ENCODE measurements around the gene MRPS27.

MRPS27 gene

GRCh38 chr5:72202331-72202825 lies 117.7 kb downstream of the MRPS27 start:
- no peaks in the 10 kb centered on the region for H3K9me3 ChIP-seq (ENCODE audit: control insufficient read depth, insufficient read depth, low read depth, low read length)
- H3K4me3 ChIP-seq (ENCODE audit: low read depth, low read length): no peak overlapping the region
- H3K9ac ChIP-seq (ENCODE audit: low read length): no peak overlapping the region
- H3K27ac ChIP-seq (ENCODE audit: low read depth, low read length): no peak overlapping the region
- H3K4me1 ChIP-seq (ENCODE audit: control insufficient read depth, insufficient read depth, low read length): no peaks in the 10 kb centered on the region
- peaks cover 92% of the 10 kb centered on the region for H3K36me3 ChIP-seq (ENCODE audit: control insufficient read depth, insufficient read depth, low read length)
- H3K27me3 ChIP-seq (ENCODE audit: control insufficient read depth, insufficient read depth, low read length): no peaks in the 10 kb centered on the region

DNA sequence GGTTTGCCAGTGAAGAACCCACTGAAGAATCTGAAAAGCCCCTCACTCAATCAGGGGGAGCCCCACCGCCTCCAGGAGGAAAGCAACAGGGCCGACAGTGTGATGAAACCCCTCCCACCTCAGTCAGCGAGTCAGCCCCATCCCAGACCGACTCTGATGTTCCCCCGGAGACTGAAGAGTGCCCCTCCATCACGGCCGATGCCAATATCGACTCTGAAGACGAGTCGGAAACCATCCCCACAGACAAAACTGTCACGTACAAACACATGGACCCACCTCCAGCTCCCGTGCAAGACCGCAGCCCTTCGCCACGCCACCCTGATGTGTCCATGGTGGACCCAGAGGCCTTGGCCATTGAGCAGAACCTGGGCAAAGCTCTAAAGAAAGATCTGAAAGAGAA lies 120.4 kb downstream of the MRPS27 start:
- peaks cover 92% of the 10 kb centered on the region for H3K36me3 ChIP-seq (ENCODE audit: control insufficient read depth, insufficient read depth, low read length)
- H3K27ac ChIP-seq (ENCODE audit: low read depth, low read length): no peak overlapping the region
- no peaks in the 10 kb centered on the region for H3K27me3 ChIP-seq (ENCODE audit: control insufficient read depth, insufficient read depth, low read length)
- no peaks in the 10 kb centered on the region for H3K9me3 ChIP-seq (ENCODE audit: control insufficient read depth, insufficient read depth, low read depth, low read length)
- no peaks in the 10 kb centered on the region for H3K4me1 ChIP-seq (ENCODE audit: control insufficient read depth, insufficient read depth, low read length)
- H3K9ac ChIP-seq (ENCODE audit: low read length): no peak overlapping the region
- H3K4me3 ChIP-seq (ENCODE audit: low read depth, low read length): no peak overlapping the region

DNA sequence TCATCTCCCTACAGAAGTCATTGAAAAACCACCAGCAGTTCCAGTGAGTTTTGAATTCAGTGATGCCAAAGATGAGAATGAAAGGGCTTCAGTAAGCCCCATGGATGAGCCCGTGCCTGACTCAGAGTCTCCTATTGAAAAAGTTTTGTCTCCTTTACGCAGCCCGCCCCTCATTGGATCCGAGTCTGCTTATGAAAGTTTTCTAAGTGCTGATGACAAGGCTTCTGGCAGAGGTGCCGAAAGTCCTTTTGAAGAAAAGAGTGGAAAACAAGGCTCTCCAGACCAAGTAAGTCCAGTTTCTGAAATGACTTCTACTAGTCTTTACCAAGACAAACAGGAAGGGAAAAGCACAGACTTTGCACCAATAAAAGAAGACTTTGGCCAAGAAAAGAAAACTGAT lies 122.6 kb downstream of the MRPS27 start:
- H3K4me3 ChIP-seq (ENCODE audit: low read depth, low read length): no peak overlapping the region
- H3K27ac ChIP-seq (ENCODE audit: low read depth, low read length): no peak overlapping the region
- no peak overlapping the region for H3K9ac ChIP-seq (ENCODE audit: low read length)
- no peaks in the 10 kb centered on the region for H3K27me3 ChIP-seq (ENCODE audit: control insufficient read depth, insufficient read depth, low read length)
- H3K9me3 ChIP-seq (ENCODE audit: control insufficient read depth, insufficient read depth, low read depth, low read length): no peaks in the 10 kb centered on the region
- peaks cover 91% of the 10 kb centered on the region for H3K36me3 ChIP-seq (ENCODE audit: control insufficient read depth, insufficient read depth, low read length)
- no peaks in the 10 kb centered on the region for H3K4me1 ChIP-seq (ENCODE audit: control insufficient read depth, insufficient read depth, low read length)

DNA sequence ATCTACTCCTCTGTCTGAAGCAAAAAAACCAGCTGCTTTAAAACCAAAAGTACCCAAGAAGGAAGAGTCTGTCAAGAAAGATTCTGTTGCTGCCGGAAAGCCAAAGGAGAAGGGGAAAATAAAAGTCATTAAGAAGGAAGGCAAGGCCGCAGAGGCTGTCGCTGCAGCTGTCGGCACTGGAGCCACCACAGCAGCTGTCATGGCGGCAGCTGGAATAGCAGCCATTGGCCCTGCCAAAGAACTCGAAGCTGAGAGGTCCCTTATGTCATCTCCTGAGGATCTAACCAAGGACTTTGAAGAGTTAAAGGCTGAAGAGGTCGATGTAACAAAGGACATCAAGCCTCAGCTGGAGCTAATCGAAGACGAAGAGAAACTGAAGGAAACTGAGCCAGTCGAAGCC lies 124.5 kb downstream of the MRPS27 start:
- no peak overlapping the region for H3K9ac ChIP-seq (ENCODE audit: low read length)
- no peak overlapping the region for H3K4me3 ChIP-seq (ENCODE audit: low read depth, low read length)
- no peaks in the 10 kb centered on the region for H3K9me3 ChIP-seq (ENCODE audit: control insufficient read depth, insufficient read depth, low read depth, low read length)
- H3K27ac ChIP-seq (ENCODE audit: low read depth, low read length): no peak overlapping the region
- peaks cover 97% of the 10 kb centered on the region for H3K36me3 ChIP-seq (ENCODE audit: control insufficient read depth, insufficient read depth, low read length)
- H3K27me3 ChIP-seq (ENCODE audit: control insufficient read depth, insufficient read depth, low read length): no peaks in the 10 kb centered on the region
- H3K4me1 ChIP-seq (ENCODE audit: control insufficient read depth, insufficient read depth, low read length): no peaks in the 10 kb centered on the region

DNA sequence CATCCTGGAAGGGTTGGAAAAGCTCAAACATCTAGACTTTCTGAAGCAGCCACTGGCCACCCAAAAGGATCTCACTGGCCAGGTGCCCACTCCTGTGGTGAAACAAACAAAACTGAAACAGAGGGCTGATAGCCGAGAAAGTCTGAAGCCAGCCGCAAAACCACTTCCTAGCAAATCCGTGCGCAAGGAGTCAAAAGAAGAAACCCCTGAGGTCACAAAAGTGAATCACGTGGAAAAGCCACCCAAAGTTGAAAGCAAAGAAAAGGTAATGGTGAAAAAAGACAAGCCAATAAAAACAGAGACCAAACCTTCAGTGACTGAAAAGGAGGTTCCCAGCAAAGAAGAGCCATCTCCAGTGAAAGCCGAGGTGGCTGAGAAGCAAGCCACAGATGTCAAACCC lies 125.2 kb downstream of the MRPS27 start:
- H3K9me3 ChIP-seq (ENCODE audit: control insufficient read depth, insufficient read depth, low read depth, low read length): no peaks in the 10 kb centered on the region
- H3K4me3 ChIP-seq (ENCODE audit: low read depth, low read length): no peak overlapping the region
- H3K4me1 ChIP-seq (ENCODE audit: control insufficient read depth, insufficient read depth, low read length): no peaks in the 10 kb centered on the region
- H3K36me3 ChIP-seq (ENCODE audit: control insufficient read depth, insufficient read depth, low read length): peaks cover 97% of the 10 kb centered on the region
- H3K9ac ChIP-seq (ENCODE audit: low read length): no peak overlapping the region
- no peaks in the 10 kb centered on the region for H3K27me3 ChIP-seq (ENCODE audit: control insufficient read depth, insufficient read depth, low read length)
- no peak overlapping the region for H3K27ac ChIP-seq (ENCODE audit: low read depth, low read length)

- H3K4me3 ChIP-seq (ENCODE audit: low read depth, low read length): no peak overlapping the region
- no peak overlapping the region for H3K27ac ChIP-seq (ENCODE audit: low read depth, low read length)
- H3K36me3 ChIP-seq (ENCODE audit: control insufficient read depth, insufficient read depth, low read length): peaks cover 96% of the 10 kb centered on the region
- no peaks in the 10 kb centered on the region for H3K4me1 ChIP-seq (ENCODE audit: control insufficient read depth, insufficient read depth, low read length)
- no peaks in the 10 kb centered on the region for H3K9me3 ChIP-seq (ENCODE audit: control insufficient read depth, insufficient read depth, low read depth, low read length)
- H3K27me3 ChIP-seq (ENCODE audit: control insufficient read depth, insufficient read depth, low read length): no peaks in the 10 kb centered on the region
- no peak overlapping the region for H3K9ac ChIP-seq (ENCODE audit: low read length)
Observed at GRCh38 chr5:72191404-72191803, 128.6 kb downstream of the MRPS27 start.

DNA sequence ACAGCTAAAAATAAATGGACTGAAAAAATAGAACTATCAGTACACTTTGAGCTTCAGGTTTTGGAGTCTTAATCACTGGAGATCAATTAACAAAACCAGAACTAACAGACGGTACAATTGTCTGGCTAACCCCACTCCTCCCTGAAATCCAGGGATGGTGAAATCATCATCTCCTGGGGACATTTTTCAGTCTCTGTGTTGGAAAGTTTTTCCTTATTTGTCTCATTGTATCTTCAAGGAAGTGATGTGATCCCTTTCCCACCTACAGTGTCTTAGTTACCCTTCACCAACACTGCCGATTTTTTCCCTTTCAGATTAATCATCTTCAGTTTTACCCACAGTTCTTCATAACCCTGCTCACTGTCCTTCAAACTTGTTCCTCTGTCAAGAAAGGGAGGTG lies 130.9 kb downstream of the MRPS27 start:
- Histone ChIP-seq H3K4me3 (ENCODE audit: low read depth, low read length) (no peak overlapping the region), H3K27me3 (ENCODE audit: control insufficient read depth, insufficient read depth, low read length) (no peaks in the 10 kb centered on the region), H3K9ac (ENCODE audit: low read length) (no peak overlapping the region), H3K27ac (ENCODE audit: low read depth, low read length) (no peak overlapping the region), H3K36me3 (ENCODE audit: control insufficient read depth, insufficient read depth, low read length) (peaks cover 95% of the 10 kb centered on the region), H3K9me3 (ENCODE audit: control insufficient read depth, insufficient read depth, low read depth, low read length) (no peaks in the 10 kb centered on the region), H3K4me1 (ENCODE audit: control insufficient read depth, insufficient read depth, low read length) (no peaks in the 10 kb centered on the region)

GRCh38 chr5:72188166-72188565 lies 131.9 kb downstream of the MRPS27 start:
- Histone ChIP-seq H3K27me3 (ENCODE audit: control insufficient read depth, insufficient read depth, low read length) (no peaks in the 10 kb centered on the region), H3K36me3 (ENCODE audit: control insufficient read depth, insufficient read depth, low read length) (peaks cover 95% of the 10 kb centered on the region), H3K4me1 (ENCODE audit: control insufficient read depth, insufficient read depth, low read length) (peaks cover 5% of the 10 kb centered on the region), H3K9ac (ENCODE audit: low read length) (no peak overlapping the region), H3K9me3 (ENCODE audit: control insufficient read depth, insufficient read depth, low read depth, low read length) (no peaks in the 10 kb centered on the region), H3K27ac (ENCODE audit: low read depth, low read length) (no peak overlapping the region), H3K4me3 (ENCODE audit: low read depth, low read length) (no peak overlapping the region)

- Histone ChIP-seq H3K4me3 (ENCODE audit: low read depth, low read length) (no peak overlapping the region), H3K9ac (ENCODE audit: low read length) (no peak overlapping the region), H3K4me1 (ENCODE audit: control insufficient read depth, insufficient read depth, low read length) (peaks cover 12% of the 10 kb centered on the region), H3K36me3 (ENCODE audit: control insufficient read depth, insufficient read depth, low read length) (peaks cover 91% of the 10 kb centered on the region), H3K27ac (ENCODE audit: low read depth, low read length) (no peak overlapping the region), H3K9me3 (ENCODE audit: control insufficient read depth, insufficient read depth, low read depth, low read length) (no peaks in the 10 kb centered on the region), H3K27me3 (ENCODE audit: control insufficient read depth, insufficient read depth, low read length) (no peaks in the 10 kb centered on the region)
Observed at GRCh38 chr5:72187388-72188075, 132.5 kb downstream of the MRPS27 start.

- H3K27me3 ChIP-seq (ENCODE audit: control insufficient read depth, insufficient read depth, low read length): no peaks in the 10 kb centered on the region
- peaks cover 73% of the 10 kb centered on the region for H3K36me3 ChIP-seq (ENCODE audit: control insufficient read depth, insufficient read depth, low read length)
- no peak overlapping the region for H3K9ac ChIP-seq (ENCODE audit: low read length)
- peaks cover 17% of the 10 kb centered on the region for H3K4me1 ChIP-seq (ENCODE audit: control insufficient read depth, insufficient read depth, low read length)
- H3K4me3 ChIP-seq (ENCODE audit: low read depth, low read length): no peak overlapping the region
- no peaks in the 10 kb centered on the region for H3K9me3 ChIP-seq (ENCODE audit: control insufficient read depth, insufficient read depth, low read depth, low read length)
- H3K27ac ChIP-seq (ENCODE audit: low read depth, low read length): no peak overlapping the region
Observed at GRCh38 chr5:72185496-72186329, 134.3 kb downstream of the MRPS27 start.

- no peaks in the 10 kb centered on the region for H3K27me3 ChIP-seq (ENCODE audit: control insufficient read depth, insufficient read depth, low read length)
- no peaks in the 10 kb centered on the region for H3K9me3 ChIP-seq (ENCODE audit: control insufficient read depth, insufficient read depth, low read depth, low read length)
- H3K4me3 ChIP-seq (ENCODE audit: low read depth, low read length): no peak overlapping the region
- peaks cover 17% of the 10 kb centered on the region for H3K4me1 ChIP-seq (ENCODE audit: control insufficient read depth, insufficient read depth, low read length)
- no peak overlapping the region for H3K27ac ChIP-seq (ENCODE audit: low read depth, low read length)
- peaks cover 61% of the 10 kb centered on the region for H3K36me3 ChIP-seq (ENCODE audit: control insufficient read depth, insufficient read depth, low read length)
- H3K9ac ChIP-seq (ENCODE audit: low read length): no peak overlapping the region
Observed at GRCh38 chr5:72184408-72184807, 135.6 kb downstream of the MRPS27 start.

Data from HUES6 (cell line).